ENCODE results near the gene MYG1. TPM values are rescaled to one million over a fixed set of nuclear protein-coding genes. Genes with fewer than 3 reads are reported as not detected.
"Not testable (repeated sequence)": the region's sequence is repeated elsewhere in the genome, so short reads cannot be mapped to it uniquely, and the experiment has no call there.

The MYG1 gene
- total RNA-seq, 1 donor from 2014 or later = 28.4 TPM

DNA sequence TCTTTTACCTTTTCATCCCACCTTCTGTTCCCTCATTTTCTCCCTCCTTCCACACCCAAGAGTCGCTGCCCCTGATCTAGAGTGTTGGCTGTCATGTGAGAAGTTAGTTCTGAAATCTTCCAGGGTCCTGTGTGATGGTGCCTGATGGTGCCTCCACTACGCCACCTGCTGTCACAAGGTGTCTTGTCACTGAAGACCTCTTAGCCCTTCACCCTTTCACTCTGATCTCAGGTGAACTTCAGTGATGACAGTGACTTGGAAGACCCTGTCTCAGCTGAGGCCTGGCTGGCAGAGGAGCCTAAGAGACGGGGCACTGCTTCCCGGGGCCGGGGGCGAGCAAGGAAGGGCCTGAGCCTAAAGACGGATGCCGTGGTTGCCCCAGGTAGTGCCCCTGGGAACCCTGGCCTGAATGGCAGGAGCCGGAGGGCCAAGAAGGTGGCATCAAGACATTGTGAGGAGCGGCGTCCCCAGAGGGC, 11.7 kb upstream of the MYG1 start:
- peak; percentile 56 for DNase-seq (ENCODE audit: low read depth)

DNA sequence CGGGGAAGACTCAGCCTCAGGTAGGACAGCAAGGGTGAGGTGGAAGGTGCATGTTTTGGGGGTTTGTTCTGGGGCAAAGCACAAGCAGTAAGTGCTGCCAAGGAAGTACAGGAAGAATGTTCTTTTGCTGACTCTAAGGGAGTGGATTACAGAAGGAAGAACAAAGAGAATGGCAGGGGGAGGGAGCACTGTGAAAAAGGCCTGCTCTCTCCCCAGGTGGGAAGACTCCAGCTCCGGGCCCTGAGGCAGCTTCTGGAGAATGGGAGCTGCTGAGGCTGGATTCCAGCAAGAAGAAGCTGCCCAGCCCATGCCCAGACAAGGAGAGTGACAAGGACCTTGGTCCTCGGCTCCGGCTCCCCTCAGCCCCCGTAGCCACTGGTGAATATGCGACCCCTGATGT, 11.2 kb upstream of the MYG1 start:
- DNase-seq (ENCODE audit: low read depth) = no peak

GRCh38 chr12:53289891-53290290, 9.6 kb upstream of the MYG1 start:
- DNase-seq (ENCODE audit: low read depth) = peak; percentile 39

DNA sequence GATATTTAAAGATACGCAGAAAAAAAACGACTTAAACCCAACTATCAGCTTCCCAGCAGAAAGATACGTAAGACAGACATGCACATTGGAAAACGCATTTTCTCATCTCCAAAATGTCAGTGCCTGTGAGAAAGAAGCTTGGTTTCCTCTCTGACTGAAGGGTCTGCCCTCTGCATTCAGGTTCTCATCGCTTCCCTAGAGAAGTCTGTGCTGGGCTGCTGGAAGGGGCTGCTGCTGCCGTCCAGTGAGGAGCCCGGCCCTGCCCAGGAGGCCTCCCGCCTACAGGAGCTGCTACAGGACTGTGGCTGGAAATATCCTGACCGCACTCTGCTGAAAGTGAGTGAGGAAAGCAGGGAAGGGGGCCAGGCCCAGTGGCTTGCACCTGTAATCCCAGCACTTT, 8.8 kb upstream of the MYG1 start:
- DNase-seq (ENCODE audit: low read depth) = no peak

DNA sequence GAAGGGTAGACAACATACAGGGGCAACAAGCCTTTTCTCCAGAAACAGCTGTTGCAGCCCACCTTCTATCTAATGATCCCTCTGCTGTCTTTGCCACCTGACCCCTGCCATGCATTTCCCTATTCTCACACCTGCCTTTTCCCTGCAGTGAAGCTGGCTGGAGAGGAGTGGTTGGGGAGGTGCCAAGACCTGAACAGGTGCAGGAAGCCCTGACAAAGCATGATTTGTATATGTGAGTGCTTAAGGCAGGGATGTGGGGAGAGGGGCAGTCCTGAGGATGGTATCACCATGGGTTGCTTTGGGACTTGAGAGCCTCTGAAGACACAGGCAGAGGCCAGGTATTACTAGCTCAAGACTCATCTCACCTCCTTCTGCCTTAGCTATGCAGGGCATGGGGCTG, 7.1 kb upstream of the MYG1 start:
- no peak for DNase-seq (ENCODE audit: low read depth)

DNA sequence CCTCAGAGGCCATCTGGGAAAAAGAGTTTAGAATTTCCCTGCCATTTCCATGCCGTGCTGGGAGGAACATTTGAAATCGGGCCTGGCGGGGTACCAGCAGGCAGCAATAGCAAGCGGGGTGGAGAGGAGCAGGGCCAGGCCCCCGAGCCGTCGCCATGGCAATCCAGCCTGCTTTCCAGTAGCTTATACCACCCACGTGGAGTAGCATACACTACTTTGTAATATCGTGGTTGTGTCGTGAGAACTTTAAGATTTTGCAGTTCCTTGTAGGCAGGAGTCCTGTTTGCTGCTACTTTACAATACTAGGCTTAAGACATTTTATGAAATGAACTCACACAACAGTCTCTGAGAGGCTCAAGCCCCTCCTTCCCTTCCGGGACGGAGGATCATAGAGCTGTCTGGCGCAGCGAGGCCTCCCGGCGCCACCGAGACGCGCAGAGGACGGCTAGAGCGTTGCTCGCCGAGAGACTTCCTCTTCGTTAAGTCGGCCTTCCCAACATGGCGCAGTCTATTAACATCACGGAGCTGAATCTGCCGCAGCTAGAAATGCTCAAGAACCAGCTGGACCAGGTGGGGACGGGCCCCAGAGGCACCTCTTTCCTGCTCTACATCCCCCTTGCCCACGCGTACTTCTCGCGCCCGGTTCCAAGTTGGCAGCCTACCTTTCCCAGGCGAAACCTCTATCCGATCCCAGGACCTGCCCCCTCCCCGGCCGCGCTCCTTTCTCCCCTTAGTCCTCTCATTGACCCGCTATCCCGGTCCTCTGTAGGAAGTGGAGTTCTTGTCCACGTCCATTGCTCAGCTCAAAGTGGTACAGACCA, 4.2 kb upstream of the MYG1 start, which contains the start of gene PFDN5:
Gene PFDN5 (plus strand): TSS at position 473 of the 821 bp plus-strand sequence. CDS start 26 bp downstream, at position 499.
- DNase-seq (ENCODE audit: low read depth) = peak; percentile 87

- no peak for DNase-seq (ENCODE audit: low read depth)
These were observed 3.6 kb upstream of the MYG1 start for GRCh38 chr12:53295891-53296219.

DNA sequence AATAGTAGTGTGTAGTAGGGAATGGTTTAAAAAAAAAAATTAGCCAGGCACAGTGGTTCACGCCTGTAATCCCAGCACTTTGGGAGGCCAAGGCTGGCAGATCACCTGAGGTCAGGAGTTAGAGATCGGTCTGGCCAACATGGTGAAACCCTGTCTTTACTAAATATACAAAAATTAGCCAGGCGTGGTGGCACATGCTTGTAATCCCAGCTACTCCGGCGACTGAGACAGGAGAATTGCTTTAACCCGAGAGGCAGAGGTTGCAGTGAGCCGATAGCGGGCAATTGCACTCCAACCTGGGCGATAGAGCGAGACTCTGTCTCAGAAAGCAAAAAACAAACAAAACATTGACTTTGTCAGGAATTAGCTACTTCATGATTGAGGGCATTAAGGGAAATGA, 2.4 kb upstream of the MYG1 start:
- DNase-seq (ENCODE audit: low read depth) = not testable (repeated sequence)

DNA sequence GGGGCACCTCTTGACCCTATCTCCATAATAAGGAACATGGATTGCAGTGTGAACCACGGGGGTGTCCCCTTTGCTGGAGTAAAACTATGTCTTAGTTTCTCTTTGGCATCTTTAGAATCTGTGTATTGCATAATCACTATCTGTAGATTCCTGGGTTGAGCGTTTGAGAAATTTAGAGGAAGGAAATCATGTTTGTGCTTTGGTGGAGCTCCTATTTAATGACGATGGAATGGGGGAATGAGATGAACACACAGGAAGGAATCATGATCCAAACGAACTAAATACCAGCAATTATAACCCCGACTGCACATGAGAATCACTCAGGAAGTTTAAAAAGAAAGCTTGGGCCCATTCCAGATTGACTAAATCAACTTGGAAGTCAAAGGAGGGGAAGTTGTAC, 1.3 kb upstream of the MYG1 start:
- no peak for DNase-seq (ENCODE audit: low read depth)

DNA sequence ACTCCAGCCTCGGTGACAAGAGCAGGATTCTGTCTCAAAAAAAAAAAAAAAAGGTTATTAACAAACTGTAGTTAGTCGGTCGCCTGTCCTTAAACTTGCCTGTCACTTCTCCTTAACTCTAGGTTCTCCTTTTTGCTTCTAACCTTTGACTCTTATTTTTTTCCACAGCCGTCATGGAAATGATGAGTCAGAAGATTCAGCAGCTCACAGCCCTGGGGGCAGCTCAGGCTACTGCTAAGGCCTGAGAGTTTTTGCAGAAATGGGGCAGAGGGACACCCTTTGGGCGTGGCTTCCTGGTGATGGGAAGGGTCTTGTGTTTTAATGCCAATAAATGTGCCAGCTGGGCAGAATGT, 418 bp upstream of the MYG1 start:
- peak; percentile 72 for DNase-seq (ENCODE audit: low read depth)

DNA sequence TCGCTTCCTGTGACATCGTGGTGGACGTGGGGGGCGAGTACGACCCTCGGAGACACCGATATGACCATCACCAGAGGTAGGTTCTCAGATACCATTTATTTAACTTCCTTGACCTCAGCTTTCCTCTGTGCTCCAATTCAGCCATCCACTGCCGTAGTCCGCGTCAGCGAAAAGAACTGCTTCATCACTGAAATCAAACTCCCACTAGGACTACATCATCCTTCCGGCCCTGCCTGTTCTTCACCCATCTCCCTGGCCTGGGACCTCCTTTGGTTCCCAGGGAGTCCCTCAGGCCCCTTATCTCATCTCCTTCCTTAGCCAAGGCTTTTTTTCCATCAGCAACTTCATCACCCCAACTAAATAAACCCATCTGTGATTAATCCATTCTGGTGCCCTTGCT, 692 bp downstream of the MYG1 start:
- no peak for DNase-seq (ENCODE audit: low read depth)

DNA sequence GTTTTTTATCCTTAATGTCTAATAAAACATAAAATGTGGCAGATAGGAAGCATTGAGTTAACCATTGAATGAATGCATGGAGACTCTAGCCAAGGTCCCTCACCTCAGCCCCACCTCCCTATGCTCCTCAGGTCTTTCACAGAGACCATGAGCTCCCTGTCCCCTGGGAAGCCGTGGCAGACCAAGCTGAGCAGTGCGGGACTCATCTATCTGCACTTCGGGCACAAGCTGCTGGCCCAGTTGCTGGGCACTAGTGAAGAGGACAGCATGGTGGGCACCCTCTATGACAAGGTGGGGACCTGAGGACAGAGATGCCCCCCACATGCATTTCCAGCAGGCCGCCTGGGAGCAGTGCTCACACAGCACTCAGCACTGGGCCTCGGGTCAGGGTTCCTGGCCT, 3.4 kb downstream of the MYG1 start:
- no peak for DNase-seq (ENCODE audit: low read depth)

GRCh38 chr12:53306826-53307225, 7.3 kb downstream of the MYG1 start:
- DNase-seq (ENCODE audit: low read depth) = no peak

DNA sequence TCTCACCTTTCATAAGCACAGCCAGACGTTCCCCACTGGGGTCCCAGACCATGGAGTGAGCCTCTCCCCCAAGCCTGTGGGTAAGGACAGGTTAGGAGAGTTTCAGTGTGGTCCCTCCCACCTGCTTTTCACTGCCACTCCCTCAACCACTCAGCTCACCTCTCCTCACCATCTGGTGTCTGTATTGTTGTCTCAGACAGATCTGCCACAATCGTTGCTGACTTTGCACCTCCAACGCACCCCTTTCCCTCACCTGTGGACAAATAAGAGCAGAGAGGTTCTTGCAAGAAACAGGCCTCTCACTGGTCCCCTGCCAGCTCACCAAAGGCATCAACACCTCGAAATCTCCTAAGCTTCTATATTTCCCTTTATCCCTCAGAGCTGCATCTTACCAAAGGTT, 8.8 kb downstream of the MYG1 start:
- no peak for DNase-seq (ENCODE audit: low read depth)

DNA sequence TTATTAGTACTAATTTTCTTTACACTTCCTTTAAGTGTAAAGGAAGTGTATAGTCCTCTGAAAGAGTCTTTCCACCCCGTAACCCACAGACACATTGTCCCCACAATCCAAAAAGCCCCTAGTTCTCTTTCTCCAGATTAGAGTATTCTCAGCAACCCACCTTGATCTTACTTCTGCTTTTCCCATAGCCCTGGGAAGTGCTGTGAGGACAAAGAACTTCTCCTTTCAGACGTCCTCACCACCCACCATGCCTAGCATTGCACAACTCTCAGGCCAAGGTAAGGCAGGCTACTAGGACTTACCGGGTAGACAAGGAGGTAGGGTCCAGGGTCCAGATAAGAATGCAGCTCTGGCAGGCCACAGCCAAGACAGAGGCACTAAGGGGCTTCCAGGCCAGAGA, 14.5 kb downstream of the MYG1 start:
- DNase-seq (ENCODE audit: low read depth) = no peak

DNA sequence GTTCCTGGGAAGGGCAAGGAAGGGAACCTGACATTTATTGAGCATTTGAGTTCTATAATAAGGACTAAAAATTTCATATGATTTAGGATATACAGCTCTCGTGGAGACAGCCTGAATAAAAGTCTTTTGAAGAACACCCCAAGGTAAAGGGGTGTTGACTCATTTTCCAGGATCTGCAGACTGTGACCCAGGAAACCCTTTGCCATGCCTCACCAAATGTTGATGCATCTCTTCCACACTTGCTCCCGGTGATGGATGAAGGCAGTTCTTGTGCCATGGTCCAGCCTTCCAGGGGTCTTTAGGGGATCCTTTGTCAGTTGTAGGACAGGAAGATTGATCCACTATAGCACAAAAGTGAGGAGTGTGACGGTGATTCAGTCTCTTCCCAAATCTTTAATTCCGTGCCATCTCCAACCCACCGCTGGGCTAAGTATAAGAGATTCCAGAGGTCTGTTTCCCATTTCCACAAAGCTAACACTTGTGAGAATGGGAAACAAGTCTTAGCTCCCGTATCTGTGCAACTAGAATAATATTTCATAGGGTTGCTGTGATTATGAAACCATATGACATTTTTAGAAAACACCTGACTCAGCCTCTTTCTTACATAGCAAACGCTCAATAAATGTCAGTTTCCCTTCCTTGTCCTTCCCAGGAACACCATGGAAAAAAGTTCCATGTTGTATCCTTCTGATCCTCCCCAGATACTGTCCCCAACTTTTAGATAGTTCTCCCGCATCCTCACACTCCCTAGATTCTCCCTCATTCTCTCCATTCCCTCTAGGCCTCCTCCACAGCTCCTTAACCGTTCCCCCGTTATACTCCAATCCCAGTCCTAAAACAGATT, 21.1 kb downstream of the MYG1 start:
- no peak for DNase-seq (ENCODE audit: low read depth)

DNA sequence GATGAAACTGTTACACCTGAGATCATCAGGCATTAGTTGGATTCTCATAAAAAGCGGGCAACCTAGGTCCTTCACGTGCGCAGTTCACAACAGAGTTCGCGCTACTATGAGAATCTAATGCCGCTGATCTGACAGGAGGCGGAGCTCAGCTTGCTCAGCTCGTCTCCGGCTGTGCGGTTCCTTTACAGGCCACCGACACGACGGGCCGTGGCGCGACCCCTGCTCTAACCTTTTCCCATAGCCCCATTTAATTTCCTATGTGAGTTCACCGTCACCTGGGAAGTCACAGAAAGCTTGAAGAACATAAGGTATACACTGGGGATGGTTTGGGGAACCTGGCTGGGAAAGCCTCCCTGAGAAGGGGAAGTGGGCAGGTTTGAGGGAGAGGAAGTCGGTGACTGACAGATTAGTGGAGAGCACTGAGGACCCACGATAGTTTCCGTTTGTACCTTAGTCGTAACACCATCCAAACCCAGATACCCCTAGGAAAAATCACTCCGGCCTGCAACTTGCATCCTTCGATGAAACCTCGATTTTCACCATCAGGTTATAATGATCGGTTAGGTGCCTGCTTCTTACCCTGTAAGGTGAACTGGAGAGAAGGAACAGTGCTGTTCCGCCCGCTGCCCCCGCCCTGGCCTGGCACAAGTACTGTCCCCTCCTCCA, 24.8 kb downstream of the MYG1 start:
- DNase-seq (ENCODE audit: low read depth) = no peak

GRCh38 chr12:53324779-53325510, 25.4 kb downstream of the MYG1 start:
- peak; percentile 69 for DNase-seq (ENCODE audit: low read depth)

GRCh38 chr12:53325511-53326061, 26.1 kb downstream of the MYG1 start:
- no peak for DNase-seq (ENCODE audit: low read depth)

DNA sequence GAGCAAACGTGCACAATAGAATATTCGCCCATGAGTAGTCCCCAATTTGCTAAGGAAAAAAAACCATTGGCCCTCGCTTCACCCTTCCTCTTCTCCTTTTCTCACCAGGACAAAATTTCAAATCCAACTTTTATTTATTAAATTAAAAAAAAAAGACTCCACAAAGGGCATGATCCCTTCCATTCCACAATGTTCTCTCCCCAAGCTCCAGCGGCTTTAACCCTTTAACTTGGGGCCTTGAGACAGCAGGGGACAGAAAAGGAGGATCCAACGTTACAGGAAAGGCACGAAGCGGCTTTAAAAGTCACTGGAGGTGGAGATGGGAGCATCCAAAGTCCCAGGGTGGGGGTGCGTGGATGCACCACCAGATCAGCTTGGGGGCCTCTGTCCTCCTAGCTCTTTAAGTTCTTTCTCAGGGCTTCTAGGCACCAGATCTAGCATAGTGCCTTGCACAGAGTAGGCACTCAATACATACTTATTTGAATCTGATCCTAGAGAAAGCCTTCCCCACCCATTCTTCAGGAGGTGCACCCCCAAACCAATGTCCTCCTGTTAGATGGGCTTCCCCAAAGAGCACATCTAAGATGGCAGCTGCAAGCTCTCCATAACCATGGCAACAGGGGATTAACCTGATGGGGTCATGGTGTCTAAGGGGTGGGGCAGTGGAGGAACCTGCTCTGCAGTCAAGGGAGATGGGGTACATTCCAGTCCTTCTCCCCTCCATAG, 27.1 kb downstream of the MYG1 start:
- DNase-seq (ENCODE audit: low read depth) = no peak
